ENCODE measurements around the gene PPP2R2B.

DNA sequence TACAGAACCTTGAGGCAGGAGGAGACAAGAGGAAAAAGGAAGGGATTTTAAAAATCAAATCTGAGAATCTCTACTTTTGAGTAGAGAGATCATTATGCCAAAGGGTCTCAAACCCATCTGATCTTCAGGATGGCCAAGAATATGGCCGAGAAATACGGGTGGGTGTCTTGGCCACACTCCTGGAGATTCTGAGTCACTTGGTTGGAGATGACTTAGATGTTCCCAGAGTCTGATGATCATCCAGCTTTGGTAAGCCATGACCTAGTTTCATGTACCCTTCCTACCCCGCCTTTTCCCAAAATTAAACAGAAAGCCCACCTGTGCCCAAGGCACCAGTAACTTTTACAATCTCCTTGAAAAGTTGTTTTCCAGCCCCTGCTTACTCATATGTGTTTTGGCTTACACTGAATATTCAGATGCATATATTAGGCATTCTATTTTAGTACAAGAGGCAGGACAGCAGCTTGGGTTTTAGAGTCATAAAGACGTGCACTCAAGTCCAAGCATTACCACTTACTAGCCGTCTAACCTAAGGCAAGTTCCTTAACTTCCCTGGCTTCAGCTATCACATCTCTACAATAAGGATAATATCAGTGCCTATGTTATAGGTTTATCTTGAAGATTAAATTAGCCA, 195.5 kb downstream of the PPP2R2B start:
- TF ChIP-seq EGR1 (IDR thresholded peaks at IDR 0.05) = no peak
- no peak for TF ChIP-seq CEBPB (IDR thresholded peaks at IDR 0.05)
- TF ChIP-seq EP300 (IDR thresholded peaks at IDR 0.05; ENCODE audit: borderline replicate concordance) = no peak
- no peak for TF ChIP-seq RAD21 (IDR thresholded peaks at IDR 0.05; ENCODE audit: low read depth)
- no peak for TF ChIP-seq TCF12 (IDR thresholded peaks at IDR 0.05; ENCODE audit: low read depth)
- TF ChIP-seq CREB1 (IDR thresholded peaks at IDR 0.05; ENCODE audit: low read depth) = no peak
- TF ChIP-seq ZBTB7A (IDR thresholded peaks at IDR 0.05; ENCODE audit: low read depth) = no peak
- no peak for TF ChIP-seq TEAD4 (IDR thresholded peaks at IDR 0.05)
